GM12865 (cell line): ENCODE results near the gene INPPL1.

Source experiments
- DNase-seq: peaks from one replicate; pipeline ENCODE4 v3.0.0; 2010; ENCODE audit warnings: low read depth
- H3K4me3 ChIP-seq: 2 replicates; pipeline ENCODE4 v1.5.1; 2011; ENCODE audit warnings: mild to moderate bottlenecking, low read depth, low read length, control low read depth
- CTCF ChIP-seq: IDR thresholded peaks from 2 replicates; pipeline ENCODE4 v1.5.1; 2011; ENCODE audit warnings: low read length, control low read depth, low read depth, inconsistent platforms; ENCODE audit not compliant: insufficient read depth; ENCODE audit errors: missing control alignments

The INPPL1 gene

GRCh38 chr11:72237112-72237931, 12.8 kb downstream of the INPPL1 start:
- no peak overlapping the region for H3K4me3 ChIP-seq
- no peak for DNase-seq
- no peak for TF ChIP-seq CTCF

GRCh38 chr11:72238040-72238450, 13.5 kb downstream of the INPPL1 start:
- peak; percentile 78 for DNase-seq
- peak; percentile 86 for TF ChIP-seq CTCF
- no peak overlapping the region for H3K4me3 ChIP-seq

DNA sequence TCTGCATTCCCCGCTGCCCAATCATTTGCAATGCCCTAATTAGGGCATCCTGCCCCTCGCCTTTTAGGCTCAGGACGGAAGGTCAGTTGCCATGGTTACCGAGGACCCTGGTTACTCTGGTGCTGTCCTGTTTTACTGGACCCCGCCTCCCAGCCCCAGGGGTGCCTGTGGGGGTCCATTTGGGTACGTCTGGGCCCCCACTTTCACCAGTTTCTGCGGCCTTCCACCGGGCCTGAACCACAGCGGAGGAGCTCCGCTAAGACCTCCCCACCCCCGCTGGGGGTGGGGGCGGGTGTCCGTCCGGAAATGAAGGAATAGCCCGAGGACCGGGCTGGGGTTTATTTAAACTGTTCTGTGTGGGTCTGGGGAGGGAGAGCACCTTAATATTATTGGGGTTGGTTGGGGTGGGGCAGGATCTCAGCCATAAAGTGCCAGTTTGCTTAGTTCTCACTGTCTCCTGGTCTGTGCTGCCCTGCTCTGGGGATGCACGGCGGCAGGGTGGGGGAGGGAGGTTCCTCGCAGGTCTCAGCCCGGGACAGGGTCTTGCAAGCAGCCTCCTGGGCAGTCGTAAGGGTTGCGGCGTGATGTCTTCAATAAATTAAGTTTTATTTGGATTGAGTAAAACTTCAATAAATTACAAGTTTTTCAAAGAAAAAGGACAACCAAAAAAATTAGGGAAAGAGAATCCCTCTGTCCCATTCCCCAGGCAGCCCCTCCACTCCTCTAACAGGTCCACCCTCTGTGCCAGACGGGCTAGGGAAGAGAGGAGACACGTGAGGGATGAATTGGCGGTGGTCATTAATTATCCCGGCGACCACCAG, 14.1 kb downstream of the INPPL1 start:
- DNase-seq: no peak
- TF ChIP-seq CTCF: no peak
- no peak overlapping the region for H3K4me3 ChIP-seq

DNA sequence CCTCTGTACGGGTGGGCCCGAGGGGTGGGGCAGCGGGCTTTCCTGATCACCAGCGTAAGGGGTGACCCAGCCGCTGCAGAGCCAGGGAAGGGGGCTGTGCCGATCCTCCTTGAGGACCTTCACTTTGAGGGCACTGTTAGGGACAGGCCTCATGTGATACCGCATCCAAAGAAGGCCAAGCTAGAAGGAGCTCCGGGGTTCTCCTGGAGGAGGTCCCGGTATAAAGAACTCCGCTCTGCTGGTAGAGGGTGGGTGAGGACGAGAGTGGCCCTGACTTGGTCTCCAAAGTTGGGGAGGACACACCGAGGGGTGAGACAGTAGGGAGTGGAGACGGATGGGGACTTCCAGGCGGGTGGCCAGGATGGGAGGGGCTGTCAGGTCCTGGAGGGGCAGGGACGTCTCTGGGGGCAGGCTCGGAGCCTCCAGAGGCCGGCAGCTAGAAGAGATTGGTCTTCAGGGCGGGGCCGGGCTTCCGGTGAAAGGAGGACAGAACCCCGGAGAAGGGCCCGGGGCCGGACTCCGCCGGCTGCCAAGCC, 14.8 kb downstream of the INPPL1 start:
- peak overlapping the region; percentile 17 for H3K4me3 ChIP-seq
- no peak for TF ChIP-seq CTCF
- DNase-seq: peak; percentile 55

DNA sequence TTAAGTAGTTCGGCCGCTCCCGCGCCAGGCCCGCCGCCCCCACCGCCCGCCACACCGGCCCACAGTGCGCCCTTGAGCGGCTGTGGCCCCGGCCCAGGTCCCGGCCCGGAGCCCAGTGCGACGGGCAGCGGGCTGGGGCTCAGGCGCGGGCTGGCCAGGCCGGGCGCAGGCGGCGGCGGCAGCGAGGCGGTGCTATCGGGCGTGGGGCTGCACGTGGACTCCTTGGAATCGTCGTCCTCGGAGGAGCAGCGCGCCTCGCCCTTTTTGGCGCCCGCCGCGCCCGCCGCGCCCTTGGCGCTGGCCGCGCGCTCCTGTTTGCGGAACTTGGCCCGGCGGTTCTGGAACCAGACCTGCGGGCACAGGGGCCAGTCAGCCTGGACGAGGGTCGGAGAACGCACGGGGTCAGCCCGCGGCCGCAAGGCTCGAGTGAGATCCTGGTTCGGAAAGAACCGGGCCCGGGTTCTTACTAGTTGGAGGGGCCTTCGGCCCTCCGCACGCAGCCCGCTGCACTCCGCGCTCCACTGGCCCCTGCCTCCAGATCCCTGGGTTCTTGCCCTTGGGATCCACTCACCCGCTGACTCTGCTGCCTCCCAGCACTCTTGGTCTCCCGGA, 15.4 kb downstream of the INPPL1 start:
- no peak for DNase-seq
- TF ChIP-seq CTCF: no peak
- H3K4me3 ChIP-seq: no peak overlapping the region

DNA sequence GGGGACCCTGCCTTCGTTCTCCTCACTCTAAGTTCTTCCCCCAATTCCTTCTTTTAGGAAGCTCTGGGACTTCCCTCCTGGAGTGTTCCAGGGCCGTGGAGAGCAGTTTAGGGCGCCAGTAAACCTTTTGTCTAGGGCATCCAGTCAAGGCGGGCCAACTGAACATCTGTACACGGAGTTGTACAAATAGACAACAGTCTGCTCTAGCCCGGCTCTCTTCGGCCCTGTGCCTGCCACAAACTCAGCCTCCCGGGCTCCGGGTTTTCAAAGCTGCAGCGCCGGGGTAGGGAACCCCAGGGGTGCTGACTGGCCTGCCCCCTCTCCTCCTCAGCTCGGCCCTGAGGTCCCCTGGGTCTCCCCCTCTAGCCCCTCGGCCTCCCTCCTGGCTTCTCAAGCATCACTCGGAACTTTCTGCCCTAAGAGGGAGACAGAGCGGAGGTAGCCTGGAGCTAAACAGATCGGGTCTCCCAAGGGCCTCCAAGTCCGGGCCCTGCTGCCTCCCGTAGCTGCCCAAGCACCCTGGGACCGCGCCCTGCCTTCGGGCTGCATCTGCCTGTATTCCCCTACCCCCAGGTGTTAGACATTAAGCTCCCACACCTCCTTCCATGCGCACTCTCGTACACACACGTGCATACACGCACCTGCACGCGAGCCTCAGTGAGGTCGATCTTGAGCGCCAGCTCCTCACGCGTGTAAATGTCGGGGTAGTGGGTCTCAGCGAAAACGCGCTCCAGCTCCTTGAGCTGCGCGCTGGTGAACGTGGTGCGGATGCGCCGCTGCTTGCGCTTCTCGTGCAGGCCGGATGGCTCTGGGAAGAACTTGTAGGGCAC, 16.1 kb downstream of the INPPL1 start:
- DNase-seq: no peak
- no peak overlapping the region for H3K4me3 ChIP-seq
- TF ChIP-seq CTCF: no peak
